Neuron (in vitro differentiated cells): ENCODE data around the gene TSSK6.

Experiments used
- H2AFZ ChIP-seq: one replicate; pipeline ENCODE4 v1.6.1; 2013; ENCODE audit warnings: low read depth, mild to moderate bottlenecking, inconsistent platforms, low read length, moderate library complexity
- H3K27me3 ChIP-seq: one replicate; pipeline ENCODE4 v1.6.1; 2013; ENCODE audit warnings: low read length; ENCODE audit not compliant: insufficient read depth
- H3K36me3 ChIP-seq: one replicate; pipeline ENCODE4 v1.6.1; 2013; ENCODE audit warnings: low read length; ENCODE audit not compliant: insufficient read depth
- H3K4me1 ChIP-seq: one replicate; pipeline ENCODE4 v1.6.1; 2013; ENCODE audit warnings: low read length; ENCODE audit not compliant: insufficient read depth
- H3K4me3 ChIP-seq: 2 replicates; pipeline ENCODE4 v1.5.1; 2013; ENCODE audit warnings: mild to moderate bottlenecking, low read length, moderate library complexity
- H3K9me3 ChIP-seq: one replicate; pipeline ENCODE4 v1.6.1; 2013; ENCODE audit warnings: low read length

TSSK6 gene

GRCh38 chr19:19514881-19515641 is at the start of gene TSSK6:
TSS of gene TSSK6 (minus strand) at chr19:19515548. CDS start at chr19:19515427, 121 bp downstream.
- Histone ChIP-seq H2AFZ (peak within 1 kb of the TSS; percentile 75), H3K4me1 (peaks cover 12% of the 10 kb centered on the region), H3K9me3 (peaks cover 6% of the 10 kb centered on the region), H3K36me3 (peaks cover 15% of the 10 kb centered on the region), H3K4me3 (peak within 1 kb of the TSS; percentile 94), H3K27me3 (no peaks in the 10 kb centered on the region)

- Histone ChIP-seq H3K27me3 (no peaks in the 10 kb centered on the region), H3K36me3 (peaks cover 22% of the 10 kb centered on the region), H2AFZ (no peak overlapping the region), H3K4me1 (no peaks in the 10 kb centered on the region), H3K9me3 (peaks cover 8% of the 10 kb centered on the region), H3K4me3 (no peak overlapping the region)
Observed at GRCh38 chr19:19563348-19563848, 48.0 kb upstream of the TSSK6 start.

- H3K4me1 ChIP-seq: no peaks in the 10 kb centered on the region
- H3K27me3 ChIP-seq: no peaks in the 10 kb centered on the region
- no peak overlapping the region for H3K4me3 ChIP-seq
- H3K9me3 ChIP-seq: peaks cover 7% of the 10 kb centered on the region
- H3K36me3 ChIP-seq: peaks cover 22% of the 10 kb centered on the region
- no peak overlapping the region for H2AFZ ChIP-seq
Observed at GRCh38 chr19:19562665-19563347, 47.5 kb upstream of the TSSK6 start.

- Histone ChIP-seq H3K36me3 (peaks cover 19% of the 10 kb centered on the region), H3K4me3 (no peak overlapping the region), H2AFZ (no peak overlapping the region), H3K4me1 (no peaks in the 10 kb centered on the region), H3K9me3 (peaks cover 5% of the 10 kb centered on the region), H3K27me3 (no peaks in the 10 kb centered on the region)
Observed at GRCh38 chr19:19561946-19562664, 46.8 kb upstream of the TSSK6 start.

- no peak overlapping the region for H2AFZ ChIP-seq
- peaks cover 9% of the 10 kb centered on the region for H3K36me3 ChIP-seq
- no peaks in the 10 kb centered on the region for H3K27me3 ChIP-seq
- H3K4me3 ChIP-seq: no peak overlapping the region
- H3K4me1 ChIP-seq: no peaks in the 10 kb centered on the region
- H3K9me3 ChIP-seq: peaks cover 3% of the 10 kb centered on the region
Observed at GRCh38 chr19:19559931-19560330, 44.6 kb upstream of the TSSK6 start.

GRCh38 chr19:19558636-19559035 is 43.3 kb upstream of the TSSK6 start:
- Histone ChIP-seq H3K9me3 (no peaks in the 10 kb centered on the region), H3K36me3 (peaks cover 5% of the 10 kb centered on the region), H3K4me1 (no peaks in the 10 kb centered on the region), H3K27me3 (no peaks in the 10 kb centered on the region), H2AFZ (no peak overlapping the region), H3K4me3 (no peak overlapping the region)

- Histone ChIP-seq H3K4me1 (no peaks in the 10 kb centered on the region), H3K27me3 (no peaks in the 10 kb centered on the region), H2AFZ (no peak overlapping the region), H3K4me3 (no peak overlapping the region), H3K9me3 (no peaks in the 10 kb centered on the region), H3K36me3 (peaks cover 3% of the 10 kb centered on the region)
Observed at GRCh38 chr19:19558055-19558454, 42.7 kb upstream of the TSSK6 start.

GRCh38 chr19:19554074-19555023 is 39.0 kb upstream of the TSSK6 start:
- Histone ChIP-seq H3K4me1 (no peaks in the 10 kb centered on the region), H3K9me3 (no peaks in the 10 kb centered on the region), H2AFZ (no peak overlapping the region)

GRCh38 chr19:19553670-19554069 is 38.3 kb upstream of the TSSK6 start:
- Histone ChIP-seq H3K9me3 (no peaks in the 10 kb centered on the region), H3K4me3 (no peak overlapping the region), H3K27me3 (no peaks in the 10 kb centered on the region)

More at GRCh38 chr19:19554074-19555023, 39.0 kb upstream of the TSSK6 start:
- no peaks in the 10 kb centered on the region for H3K36me3 ChIP-seq
- H3K4me3 ChIP-seq: no peak overlapping the region
- H3K27me3 ChIP-seq: no peaks in the 10 kb centered on the region

GRCh38 chr19:19552798-19553197 is 37.5 kb upstream of the TSSK6 start:
- no peak overlapping the region for H2AFZ ChIP-seq
- no peaks in the 10 kb centered on the region for H3K36me3 ChIP-seq
- no peaks in the 10 kb centered on the region for H3K9me3 ChIP-seq
- no peaks in the 10 kb centered on the region for H3K4me1 ChIP-seq
- no peak overlapping the region for H3K4me3 ChIP-seq
- H3K27me3 ChIP-seq: no peaks in the 10 kb centered on the region

More at GRCh38 chr19:19553670-19554069, 38.3 kb upstream of the TSSK6 start:
- Histone ChIP-seq H3K36me3 (no peaks in the 10 kb centered on the region), H3K4me1 (no peaks in the 10 kb centered on the region), H2AFZ (no peak overlapping the region)

GRCh38 chr19:19551853-19552192 is 36.5 kb upstream of the TSSK6 start:
- no peaks in the 10 kb centered on the region for H3K4me1 ChIP-seq
- no peaks in the 10 kb centered on the region for H3K9me3 ChIP-seq
- no peaks in the 10 kb centered on the region for H3K36me3 ChIP-seq
- no peaks in the 10 kb centered on the region for H3K27me3 ChIP-seq
- H3K4me3 ChIP-seq: no peak overlapping the region
- H2AFZ ChIP-seq: no peak overlapping the region
